Panc1 (cell line): Measurements from ENCODE around the gene RABGGTA. TPM values are rescaled to one million over a fixed set of nuclear protein-coding genes. Genes with fewer than 3 reads are reported as not detected.

Experiments
- ATAC-seq: fragments of 200-7000 bp; cut with Tn5 transposase; 2 replicates; pipeline ENCODE4 v1.9.1; 2020; ENCODE audit warnings: mild to moderate bottlenecking, moderate library complexity
- BruUV-seq: library from RNA; stranded (reverse); fragments of 400-500 nt; replicated peaks from 2 replicates; lab custom pipeline; 2021; lab: Mats Ljungman, UMichigan
- CTCF ChIA-PET: fragments of 300-600 bp; sonication (Branson Sonifier 250); formaldehyde crosslinking; loops from one replicate; lab custom pipeline; 2022; ENCODE audit warnings: antibody characterized with exemption; lab: Charles Lee
- POLR2A ChIA-PET: fragments of 300-600 bp; sonication (Branson Sonifier 250); formaldehyde crosslinking; loops from one replicate; lab custom pipeline; 2022; ENCODE audit warnings: antibody characterized with exemption; lab: Charles Lee
- DNase-seq: peaks from one replicate; pipeline ENCODE4 v3.0.0-alpha.2; 2010; ENCODE audit warnings: low read depth, low spot score
- H3K27ac ChIP-seq: 2 replicates; pipeline ENCODE4 v1.5.1; 2011; ENCODE audit warnings: mild to moderate bottlenecking, low read length, inconsistent platforms
- H3K27me3 ChIP-seq: fragments of 200-500 bp; sonication (Bioruptor generic); 2 replicates; pipeline ENCODE4 v1.6.0; 2014; ENCODE audit warnings: low read length, inconsistent platforms; ENCODE audit not compliant: control insufficient read depth, insufficient read depth
- H3K36me3 ChIP-seq: fragments of 200-500 bp; sonication (Bioruptor generic); 2 replicates; pipeline ENCODE4 v1.5.1; 2014; ENCODE audit warnings: inconsistent platforms, mild to moderate bottlenecking, low read length, moderate library complexity; ENCODE audit not compliant: control insufficient read depth, insufficient read depth
- H3K4me1 ChIP-seq: 2 replicates; pipeline ENCODE4 v1.5.1; 2011; ENCODE audit warnings: inconsistent platforms, mild to moderate bottlenecking, low read length, moderate library complexity; ENCODE audit not compliant: control insufficient read depth, insufficient read depth
- H3K4me3 ChIP-seq, 2 experiments: 2 replicates each; pipeline ENCODE4 v1.5.1; 2011 to 2012; ENCODE audit warnings: low read depth in 2 of 2, low read length in 2 of 2, mild to moderate bottlenecking in 2 of 2, inconsistent platforms in 1 of 2, moderate library complexity in 1 of 2
- H3K9me3 ChIP-seq: fragments of 200-500 bp; sonication (Bioruptor generic); 2 replicates; pipeline ENCODE4 v1.5.1; 2014; ENCODE audit warnings: low read depth, mild to moderate bottlenecking, inconsistent platforms, low read length, moderate library complexity; ENCODE audit not compliant: control insufficient read depth, insufficient read depth
- POLR2AphosphoS5 ChIP-seq: IDR thresholded peaks from 2 replicates; pipeline ENCODE4 v1.6.1; 2012; ENCODE audit warnings: mild to moderate bottlenecking, low read depth, low read length, moderate library complexity
- SIN3A ChIP-seq: IDR thresholded peaks from 2 replicates; pipeline ENCODE4 v1.6.1; 2012; ENCODE audit warnings: low read depth, mild to moderate bottlenecking, low read length, moderate library complexity, borderline replicate concordance; ENCODE audit not compliant: insufficient read depth
- TCF7L2 ChIP-seq: IDR thresholded peaks from 2 replicates; pipeline ENCODE4 v1.6.1; 2011; ENCODE audit warnings: mild to moderate bottlenecking, low read depth, low read length, inconsistent platforms
- in situ Hi-C: cut with HindIII; loops from 2 replicates; pipeline ENCODE4 v1.10.0; 2016; ENCODE audit warnings: low sequenced_read_pairs, low pct_unique_long_range_greater_than_20kb
- intact Hi-C: fragments of 100-400 bp; cut with micrococcal nuclease; formaldehyde crosslinking; loops from one replicate; pipeline ENCODE4 v1.10.0; 2022; ENCODE audit not compliant: unreplicated experiment
- total RNA-seq: library from RNA; stranded (reverse); gene quantifications from one replicate; pipeline ENCODE4 v1.2.1, GENCODE V29; 2021; ENCODE audit not compliant: unreplicated experiment
- TF ChIP-seq, protein P1 (sequence below): fragments of 450-650 bp; IDR thresholded peaks from 2 replicates; pipeline ENCODE4 v1.5.1; 2017; ENCODE audit warnings: mild to moderate bottlenecking
- TF ChIP-seq, protein P2 (sequence below), 2 experiments: IDR thresholded peaks; 2 replicates each; pipeline ENCODE4 v1.6.1; 2011 to 2012; ENCODE audit warnings: low read depth in 2 of 2, control low read depth in 1 of 2, low read length in 1 of 2, mild to moderate bottlenecking in 1 of 2, moderate library complexity in 1 of 2; ENCODE audit not compliant: insufficient read depth in 1 of 2

The RABGGTA gene
- total RNA-seq, 1 experiment from 2014 or later: 30.9 TPM

DNA sequence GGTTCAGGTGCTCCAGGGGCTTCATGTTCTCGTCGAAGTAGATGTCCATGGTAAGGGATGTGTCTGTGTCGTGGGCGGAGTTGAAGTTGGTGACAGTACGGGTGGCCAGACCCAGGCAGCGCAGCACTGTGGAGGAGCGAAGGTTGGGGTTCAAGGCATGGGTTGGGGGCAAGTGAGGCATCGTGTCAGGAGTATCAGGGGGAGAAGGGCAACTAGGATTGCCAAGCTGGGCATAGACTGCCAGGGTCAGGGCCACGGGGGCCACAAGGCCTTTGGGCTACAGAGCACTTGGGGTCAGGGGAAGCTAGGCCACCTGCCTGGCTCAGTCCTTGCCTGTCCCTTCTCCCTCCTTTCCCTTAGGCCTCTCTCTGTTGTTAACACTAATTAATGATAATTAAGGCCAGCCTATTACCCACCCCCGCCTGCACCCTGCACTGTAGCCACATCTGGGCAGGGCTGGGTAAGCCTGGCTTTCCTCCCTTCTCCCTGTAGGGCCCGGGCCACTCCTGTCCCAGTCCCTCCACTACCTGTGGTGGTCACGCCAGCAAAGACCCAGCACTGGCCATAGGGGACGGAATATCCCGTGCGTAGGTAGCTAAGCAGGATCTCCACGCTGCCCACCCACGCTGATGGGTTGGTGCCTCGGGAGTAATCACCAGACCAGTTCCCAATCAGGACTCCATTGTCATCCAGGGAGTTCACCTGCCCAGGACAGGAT, 12.7 kb downstream of the RABGGTA start:
- no peak for DNase-seq
- TF ChIP-seq, protein P1, sequence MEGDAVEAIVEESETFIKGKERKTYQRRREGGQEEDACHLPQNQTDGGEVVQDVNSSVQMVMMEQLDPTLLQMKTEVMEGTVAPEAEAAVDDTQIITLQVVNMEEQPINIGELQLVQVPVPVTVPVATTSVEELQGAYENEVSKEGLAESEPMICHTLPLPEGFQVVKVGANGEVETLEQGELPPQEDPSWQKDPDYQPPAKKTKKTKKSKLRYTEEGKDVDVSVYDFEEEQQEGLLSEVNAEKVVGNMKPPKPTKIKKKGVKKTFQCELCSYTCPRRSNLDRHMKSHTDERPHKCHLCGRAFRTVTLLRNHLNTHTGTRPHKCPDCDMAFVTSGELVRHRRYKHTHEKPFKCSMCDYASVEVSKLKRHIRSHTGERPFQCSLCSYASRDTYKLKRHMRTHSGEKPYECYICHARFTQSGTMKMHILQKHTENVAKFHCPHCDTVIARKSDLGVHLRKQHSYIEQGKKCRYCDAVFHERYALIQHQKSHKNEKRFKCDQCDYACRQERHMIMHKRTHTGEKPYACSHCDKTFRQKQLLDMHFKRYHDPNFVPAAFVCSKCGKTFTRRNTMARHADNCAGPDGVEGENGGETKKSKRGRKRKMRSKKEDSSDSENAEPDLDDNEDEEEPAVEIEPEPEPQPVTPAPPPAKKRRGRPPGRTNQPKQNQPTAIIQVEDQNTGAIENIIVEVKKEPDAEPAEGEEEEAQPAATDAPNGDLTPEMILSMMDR: no peak
- TF ChIP-seq SIN3A (no peak), TCF7L2 (no peak), POLR2AphosphoS5 (no peak)
- TF ChIP-seq, protein P2, sequence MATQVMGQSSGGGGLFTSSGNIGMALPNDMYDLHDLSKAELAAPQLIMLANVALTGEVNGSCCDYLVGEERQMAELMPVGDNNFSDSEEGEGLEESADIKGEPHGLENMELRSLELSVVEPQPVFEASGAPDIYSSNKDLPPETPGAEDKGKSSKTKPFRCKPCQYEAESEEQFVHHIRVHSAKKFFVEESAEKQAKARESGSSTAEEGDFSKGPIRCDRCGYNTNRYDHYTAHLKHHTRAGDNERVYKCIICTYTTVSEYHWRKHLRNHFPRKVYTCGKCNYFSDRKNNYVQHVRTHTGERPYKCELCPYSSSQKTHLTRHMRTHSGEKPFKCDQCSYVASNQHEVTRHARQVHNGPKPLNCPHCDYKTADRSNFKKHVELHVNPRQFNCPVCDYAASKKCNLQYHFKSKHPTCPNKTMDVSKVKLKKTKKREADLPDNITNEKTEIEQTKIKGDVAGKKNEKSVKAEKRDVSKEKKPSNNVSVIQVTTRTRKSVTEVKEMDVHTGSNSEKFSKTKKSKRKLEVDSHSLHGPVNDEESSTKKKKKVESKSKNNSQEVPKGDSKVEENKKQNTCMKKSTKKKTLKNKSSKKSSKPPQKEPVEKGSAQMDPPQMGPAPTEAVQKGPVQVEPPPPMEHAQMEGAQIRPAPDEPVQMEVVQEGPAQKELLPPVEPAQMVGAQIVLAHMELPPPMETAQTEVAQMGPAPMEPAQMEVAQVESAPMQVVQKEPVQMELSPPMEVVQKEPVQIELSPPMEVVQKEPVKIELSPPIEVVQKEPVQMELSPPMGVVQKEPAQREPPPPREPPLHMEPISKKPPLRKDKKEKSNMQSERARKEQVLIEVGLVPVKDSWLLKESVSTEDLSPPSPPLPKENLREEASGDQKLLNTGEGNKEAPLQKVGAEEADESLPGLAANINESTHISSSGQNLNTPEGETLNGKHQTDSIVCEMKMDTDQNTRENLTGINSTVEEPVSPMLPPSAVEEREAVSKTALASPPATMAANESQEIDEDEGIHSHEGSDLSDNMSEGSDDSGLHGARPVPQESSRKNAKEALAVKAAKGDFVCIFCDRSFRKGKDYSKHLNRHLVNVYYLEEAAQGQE (IDR thresholded peaks at IDR 0.05; ENCODE audit: insufficient read depth in 1 of 2, low read depth in 2 of 2, low read length in 1 of 2): no peak
- ATAC-seq: no peak
- H3K36me3 ChIP-seq: no peaks in the 10 kb centered on the region
- ChIA-PET CTCF (no interaction called here), POLR2A (interaction anchor here (0.6 kb wide), 1 partner anchor 16 kb away, joined by 12 read pairs; the partner anchor contains the start of gene TINF2)
- H3K4me1 ChIP-seq: no peaks in the 10 kb centered on the region
- in situ Hi-C loops (no loop called here), intact Hi-C loops (no loop called here)
- BruUV-seq: no TSS peak
- no peaks in the 10 kb centered on the region for H3K9me3 ChIP-seq
- no peaks in the 10 kb centered on the region for H3K27me3 ChIP-seq
- H3K4me3 ChIP-seq: no peak overlapping the region
- H3K27ac ChIP-seq: no peak overlapping the region

DNA sequence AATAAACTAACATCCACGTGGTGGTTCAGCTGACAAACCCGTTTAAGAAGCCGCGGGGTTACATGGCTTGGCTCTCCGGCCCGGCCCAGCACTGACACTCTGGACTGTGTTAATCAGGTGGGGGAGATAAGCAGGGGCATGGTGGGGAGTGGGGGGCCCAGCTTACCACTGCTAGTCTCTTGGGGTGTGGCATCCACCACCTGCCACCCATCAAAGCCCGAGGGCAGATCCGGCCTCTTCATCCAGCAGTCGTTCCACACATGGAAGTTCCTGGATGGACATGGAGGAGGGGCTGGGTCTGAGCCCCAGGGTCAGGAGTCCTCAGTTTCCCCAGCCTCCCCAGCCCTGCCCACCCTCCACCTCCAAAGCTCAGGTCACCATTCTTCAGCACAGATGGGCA, 13.3 kb downstream of the RABGGTA start:
- in situ Hi-C loops: no loop called here
- ChIA-PET CTCF (no interaction called here), POLR2A (no interaction called here)
- TF ChIP-seq, protein P1: no peak
- TF ChIP-seq POLR2AphosphoS5: no peak
- TF ChIP-seq TCF7L2: no peak
- TF ChIP-seq, protein P2 (IDR thresholded peaks at IDR 0.05; ENCODE audit: insufficient read depth in 1 of 2, low read depth in 2 of 2, low read length in 1 of 2): no peak
- TF ChIP-seq SIN3A: no peak
- no peak overlapping the region for H3K27ac ChIP-seq
- no TSS peak for BruUV-seq
- DNase-seq (no peak), ATAC-seq (no peak)
- intact Hi-C loops: no loop called here
- no peaks in the 10 kb centered on the region for H3K27me3 ChIP-seq
- no peaks in the 10 kb centered on the region for H3K9me3 ChIP-seq
- no peak overlapping the region for H3K4me3 ChIP-seq
- H3K36me3 ChIP-seq: no peaks in the 10 kb centered on the region
- H3K4me1 ChIP-seq: no peaks in the 10 kb centered on the region
